NOMO-1 (cell line): Measurements from ENCODE around the gene GPS1.

Source experiments
- DNase-seq, 2 experiments: peaks; one replicate each; lab custom pipeline; 2025; ENCODE audit not compliant: unreplicated experiment in 2 of 2; lab: John Stamatoyannopoulos, UW

The GPS1 gene

GRCh38 chr17:82056729-82057621, 5.3 kb downstream of the GPS1 start:
- DNase-seq: no peak

DNA sequence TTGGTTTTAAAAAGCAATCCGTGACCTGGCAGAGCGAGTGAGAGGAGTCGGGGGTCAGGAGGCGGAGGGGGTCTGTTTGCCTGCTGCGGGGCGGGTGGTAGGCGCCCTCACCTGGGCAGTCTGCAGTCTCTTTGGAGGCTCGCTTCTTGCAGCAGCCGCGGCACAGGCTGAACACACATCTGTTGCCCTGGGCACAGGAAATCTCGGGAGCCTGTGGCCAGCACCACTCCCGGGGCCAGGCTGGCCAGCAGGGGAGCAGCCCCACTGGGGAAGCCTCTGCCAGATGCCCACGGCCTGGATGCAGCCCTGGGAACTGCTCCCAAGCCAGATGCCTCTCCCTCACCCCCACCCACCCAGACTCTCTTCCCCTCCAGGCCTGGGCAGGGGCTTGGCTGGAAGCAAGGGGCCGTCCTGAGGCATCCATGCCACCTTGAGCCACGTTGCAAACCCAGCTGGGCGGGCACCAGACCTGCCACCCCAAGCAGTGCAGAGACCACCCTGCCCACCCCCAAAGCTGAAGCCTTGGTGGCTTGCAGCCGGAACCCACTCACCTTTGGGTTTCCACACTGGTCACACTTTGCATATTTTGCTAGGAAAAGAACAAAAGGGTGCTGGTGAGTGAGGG, 6.6 kb downstream of the GPS1 start:
- no peak for DNase-seq

DNA sequence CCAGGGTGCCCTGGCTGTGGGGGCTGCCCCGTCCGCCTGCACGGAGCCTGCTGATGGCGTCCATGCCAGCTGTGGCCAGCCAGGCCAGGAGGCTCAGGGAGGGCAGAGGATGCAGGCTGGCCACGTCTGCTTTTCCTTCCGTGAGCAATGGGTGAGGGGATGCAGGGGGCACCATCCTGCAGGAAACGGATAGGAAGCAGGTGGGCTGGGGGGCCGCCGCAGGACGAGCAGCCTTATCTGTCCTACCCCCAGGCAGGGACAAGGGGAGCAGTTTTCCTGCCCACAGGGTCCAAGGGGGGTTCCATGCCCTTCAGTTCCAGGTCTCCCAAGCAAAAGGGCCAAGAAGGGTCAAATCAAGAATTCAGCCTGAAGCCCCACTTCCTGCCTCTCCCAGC, 7.2 kb downstream of the GPS1 start:
- no peak for DNase-seq

DNA sequence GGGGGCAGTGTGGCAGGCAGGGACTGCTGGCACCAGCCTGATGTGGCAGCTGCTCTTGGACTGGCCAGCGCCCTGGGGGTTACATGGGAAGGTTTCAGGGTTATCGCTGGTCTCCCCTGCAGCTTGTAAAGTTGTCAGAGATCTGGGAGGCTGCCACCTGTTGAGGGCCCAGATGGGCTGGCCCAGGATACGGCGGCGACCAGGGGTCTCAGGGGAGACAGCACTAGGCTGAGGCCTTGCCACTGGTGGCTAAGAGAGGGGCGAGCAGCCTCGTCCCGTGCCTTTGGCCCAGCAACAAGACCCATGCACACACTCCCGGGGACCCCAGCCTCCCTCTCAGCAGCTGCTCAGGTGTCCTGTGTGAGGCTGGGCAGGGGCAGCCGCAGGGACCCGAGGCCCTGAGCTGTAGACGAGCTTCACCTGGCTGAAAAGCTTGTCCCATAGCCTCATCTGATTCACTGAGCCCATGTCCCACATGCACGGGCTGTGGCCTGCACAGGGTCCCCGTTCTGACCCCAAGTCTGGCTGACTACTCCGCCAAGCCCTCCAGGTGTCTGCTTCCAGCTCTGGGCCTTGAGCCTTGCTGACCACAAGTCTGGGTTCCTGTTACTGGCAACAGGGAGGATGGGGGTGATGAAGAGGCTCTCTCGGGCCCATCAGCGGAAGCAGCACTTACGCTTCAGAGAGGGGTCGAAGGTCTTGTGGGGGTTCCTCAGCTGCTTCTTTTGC, 7.7 kb downstream of the GPS1 start:
- DNase-seq: no peak

- no peak for DNase-seq
These were observed 8.3 kb downstream of the GPS1 start for GRCh38 chr17:82060001-82060380.

GRCh38 chr17:82060614-82061013, 8.9 kb downstream of the GPS1 start:
- DNase-seq: no peak

DNA sequence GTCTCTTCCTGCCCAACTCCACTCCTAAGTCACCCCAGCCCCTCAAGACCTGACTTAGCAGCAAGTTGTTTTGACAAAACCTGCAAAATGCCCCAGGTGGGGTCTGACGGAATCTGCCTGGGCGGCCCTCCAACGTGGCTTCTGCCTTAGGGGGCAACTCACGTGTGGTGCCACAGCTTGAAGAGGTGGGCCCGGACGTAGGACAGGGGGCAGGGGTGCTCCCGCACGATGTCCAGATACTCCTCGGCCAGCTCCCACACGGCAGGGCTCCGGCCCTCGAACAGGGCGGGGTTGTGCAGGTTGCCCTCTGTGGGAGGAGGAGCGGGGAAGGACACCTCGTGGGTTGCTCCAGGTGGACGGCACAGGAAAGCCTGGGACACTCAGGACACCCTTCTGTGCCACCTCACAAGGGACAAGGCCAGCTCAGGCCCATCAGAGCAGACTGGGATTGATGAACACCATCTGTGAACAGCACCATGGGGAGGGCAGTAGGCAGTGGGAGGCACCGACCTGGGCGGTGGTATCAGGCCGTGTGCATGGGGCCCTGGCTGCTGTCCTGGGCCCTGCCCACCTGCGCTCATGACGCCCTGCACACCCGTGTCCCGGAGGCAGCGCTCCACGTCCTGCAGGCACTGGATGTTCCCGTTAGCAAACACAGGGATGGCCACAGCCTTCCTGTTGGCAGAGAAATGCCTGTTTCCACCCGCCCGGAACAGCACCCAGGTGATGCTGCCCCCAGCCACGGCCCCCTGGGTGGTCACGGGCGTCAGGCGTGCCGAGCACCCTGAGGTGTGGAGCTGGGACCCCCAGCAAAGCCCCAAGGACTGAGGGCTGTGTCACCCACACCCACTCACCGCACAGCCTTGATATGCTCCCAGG, 9.6 kb downstream of the GPS1 start:
- no peak for DNase-seq

GRCh38 chr17:82062076-82062983, 10.6 kb downstream of the GPS1 start:
- no peak for DNase-seq

DNA sequence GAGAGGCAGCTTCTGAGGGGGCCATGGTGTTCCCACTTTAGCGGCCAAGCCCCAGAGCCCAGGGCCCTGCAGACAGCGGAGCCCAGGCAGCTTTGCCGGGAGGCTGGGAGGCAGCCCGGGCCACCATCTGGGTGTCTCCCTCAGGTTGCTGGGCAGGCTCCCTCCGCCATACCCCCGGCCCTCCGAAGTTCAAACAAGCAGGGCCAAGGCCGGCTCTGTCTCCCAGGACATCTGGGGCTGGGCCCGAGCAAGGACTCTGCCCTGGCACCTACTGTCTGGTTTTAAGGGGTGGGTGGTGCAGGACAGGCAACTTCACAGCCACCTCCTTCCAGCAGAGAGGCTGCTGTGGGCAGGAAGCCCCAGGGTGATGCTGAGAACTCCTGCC, 11.3 kb downstream of the GPS1 start:
- no peak for DNase-seq

- no peak for DNase-seq
These were observed 12.0 kb downstream of the GPS1 start for GRCh38 chr17:82063424-82064415.

DNA sequence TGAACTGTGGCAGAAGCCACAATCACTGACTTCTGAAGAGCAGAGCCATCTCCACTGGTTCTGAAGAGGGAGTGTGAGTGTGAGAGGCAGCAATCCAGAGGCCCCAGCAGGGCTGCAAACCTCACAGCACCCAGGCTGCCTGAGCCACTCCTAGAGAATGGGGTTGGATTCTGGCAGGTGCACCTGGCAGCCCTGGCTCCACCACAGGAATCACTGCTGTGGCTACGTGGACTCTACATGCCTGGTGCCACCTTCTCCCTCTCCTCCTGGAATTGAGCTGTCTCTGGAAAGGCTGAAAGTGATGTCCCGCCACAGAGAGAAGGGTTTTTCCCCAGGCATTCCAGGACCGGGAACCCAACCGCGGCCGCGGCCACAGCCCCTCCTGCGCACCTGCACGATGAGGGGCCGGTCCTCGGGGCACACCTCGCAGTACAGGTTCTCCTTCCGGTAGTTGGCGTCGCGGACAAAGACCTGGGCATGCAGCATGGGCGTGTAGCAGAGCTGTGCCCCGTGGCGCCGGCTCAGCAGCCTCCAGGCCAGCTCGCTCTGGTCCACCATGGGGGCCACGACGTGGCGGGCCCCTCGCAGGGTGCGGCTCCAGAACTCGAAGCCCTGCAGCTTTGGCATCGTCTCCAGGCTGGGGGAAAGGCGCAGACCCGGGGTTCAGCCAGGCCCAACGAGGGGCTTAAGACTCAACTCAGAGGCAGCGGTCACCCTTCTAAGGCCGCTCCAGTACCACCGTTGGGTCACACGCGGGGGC, 12.9 kb downstream of the GPS1 start:
- peak in 1 of 2 experiments; percentile 5 for DNase-seq

- DNase-seq: no peak
These were observed 13.5 kb downstream of the GPS1 start for GRCh38 chr17:82065193-82065637.

DNA sequence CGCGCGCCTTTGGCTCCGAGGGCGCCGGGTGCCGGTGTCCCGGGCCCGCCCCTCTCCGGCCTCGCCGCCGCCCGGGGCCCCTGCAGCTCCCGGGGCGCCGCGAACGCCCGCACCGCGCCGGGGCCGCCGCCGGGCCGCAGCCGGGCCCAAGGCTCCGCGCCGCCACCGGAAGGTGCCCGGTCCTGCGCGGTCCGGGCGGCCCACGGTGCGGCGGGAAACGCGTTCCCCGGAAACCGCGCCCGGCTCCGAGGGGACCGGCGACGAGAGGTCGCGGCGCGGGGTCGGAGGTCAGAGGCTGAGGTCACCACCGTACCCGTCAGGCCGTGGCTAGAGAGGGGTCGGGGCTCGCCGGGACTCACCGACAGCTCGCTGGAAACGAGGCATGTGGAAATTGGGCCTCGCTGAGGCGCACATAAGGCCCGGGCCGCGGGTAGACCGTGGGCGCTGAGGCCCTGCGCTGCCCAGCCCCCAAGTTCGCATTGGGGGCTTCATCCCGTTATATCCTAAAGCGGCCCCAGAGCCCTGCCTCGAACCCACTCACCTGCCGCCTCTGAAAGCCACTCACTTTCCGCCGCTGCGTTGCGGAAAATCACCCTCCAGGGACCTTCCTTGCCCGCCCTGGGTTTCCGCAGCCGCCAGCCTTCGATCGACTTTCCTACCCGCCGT, 14.1 kb downstream of the GPS1 start, which contains the start of gene DUS1L:
Gene DUS1L (minus strand): TSS at position 167 of the 666 bp plus-strand sequence. CDS start 745 bp downstream, outside the sequence.
- peak; percentile 22 to 42 for DNase-seq

DNA sequence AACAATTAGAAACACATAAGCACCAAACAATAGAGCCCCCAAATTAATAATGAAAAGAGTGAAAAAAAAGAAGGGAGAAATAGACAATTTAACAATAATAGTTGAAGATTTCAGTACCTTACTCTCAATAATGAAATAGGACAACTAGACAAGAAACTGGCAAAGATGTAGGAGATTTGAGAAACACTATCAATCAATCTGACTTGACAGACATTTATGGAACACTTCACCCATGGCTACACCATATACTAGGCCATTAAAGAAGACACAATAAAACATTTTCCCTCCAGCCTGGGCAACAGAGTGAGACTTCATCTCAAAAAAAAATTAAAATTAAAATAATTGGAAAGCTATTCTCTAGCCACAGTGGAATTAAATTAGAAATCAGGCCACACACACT, 18.9 kb downstream of the GPS1 start:
- DNase-seq: no peak

DNA sequence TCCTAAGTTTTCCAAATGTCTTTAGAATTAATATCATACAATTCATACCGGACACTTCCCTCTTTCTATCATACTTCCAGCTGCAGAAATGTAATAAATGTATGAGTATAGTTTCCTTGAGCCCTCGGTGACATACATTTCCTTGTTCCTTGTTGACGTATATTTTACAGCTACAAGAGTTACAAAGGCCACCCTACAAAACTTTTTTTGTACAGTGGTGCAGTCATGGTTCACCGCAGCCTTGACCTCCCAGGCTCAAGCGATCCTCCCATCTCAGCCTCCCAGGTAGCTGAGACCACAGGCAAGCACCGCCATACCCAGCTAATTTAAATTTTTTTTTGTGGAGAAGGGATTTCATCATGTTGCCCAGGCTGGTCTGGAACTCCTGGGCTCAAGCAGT, 21.1 kb downstream of the GPS1 start:
- no peak for DNase-seq

GRCh38 chr17:82073446-82073845, 21.7 kb downstream of the GPS1 start:
- no peak for DNase-seq
